HG03354 (cell line): ENCODE data around the gene SYTL3.
"Not testable (repeated sequence)": the region's sequence is repeated elsewhere in the genome, so short reads cannot be mapped to it uniquely, and the experiment has no call there.

Experiments used
- ATAC-seq: cut with Tn5 transposase; IDR thresholded peaks from one replicate; pipeline ENCODE4 v1.9.1; 2021; ENCODE audit warnings: mild to moderate bottlenecking; ENCODE audit not compliant: unreplicated experiment, poor library complexity, severe bottlenecking

The SYTL3 gene

GRCh38 chr6:158782432-158783166, 132.7 kb downstream of the SYTL3 start:
- ATAC-seq, result no peak

GRCh38 chr6:158783167-158783450, 133.3 kb downstream of the SYTL3 start:
- ATAC-seq, result no peak

- ATAC-seq, result no peak
Observed at GRCh38 chr6:158783851-158784250, 134.0 kb downstream of the SYTL3 start.

GRCh38 chr6:158784505-158784904, 134.7 kb downstream of the SYTL3 start:
- no peak for ATAC-seq

- ATAC-seq, result no peak
Observed at GRCh38 chr6:158785036-158785435, 135.2 kb downstream of the SYTL3 start.

- no peak for ATAC-seq
Observed at GRCh38 chr6:158786645-158787304, 136.9 kb downstream of the SYTL3 start.

- no peak for ATAC-seq
Observed at GRCh38 chr6:158787395-158787794, 137.5 kb downstream of the SYTL3 start.

GRCh38 chr6:158789115-158789917, 139.5 kb downstream of the SYTL3 start:
- ATAC-seq, result no peak

- no peak for ATAC-seq
Observed at GRCh38 chr6:158791274-158791855, 141.5 kb downstream of the SYTL3 start.

GRCh38 chr6:158792505-158792904, 142.7 kb downstream of the SYTL3 start:
- ATAC-seq, result not testable (repeated sequence)

- ATAC-seq, result peak; percentile 62
Observed at GRCh38 chr6:158793432-158793831, 143.6 kb downstream of the SYTL3 start.

- no peak for ATAC-seq
Observed at GRCh38 chr6:158795516-158795915, 145.7 kb downstream of the SYTL3 start.

- no peak for ATAC-seq
Observed at GRCh38 chr6:158796353-158796752, 146.5 kb downstream of the SYTL3 start.

- no peak for ATAC-seq
Observed at GRCh38 chr6:158797331-158798310, 147.8 kb downstream of the SYTL3 start.

GRCh38 chr6:158798311-158798710, 148.5 kb downstream of the SYTL3 start:
- no peak for ATAC-seq

GRCh38 chr6:158799051-158799792, 149.4 kb downstream of the SYTL3 start:
- no peak for ATAC-seq

- ATAC-seq, result no peak
Observed at GRCh38 chr6:158801655-158802294, 151.9 kb downstream of the SYTL3 start.

- peak; percentile 68 for ATAC-seq
Observed at GRCh38 chr6:158803733-158804143, 153.9 kb downstream of the SYTL3 start.
